Activated naive CD4-positive, alpha-beta T cell treated with anti-CD3 and anti-CD28 coated beads, Interleukin-2, amount 50 U/mL, for 24 hours (primary cell): ENCODE data around the gene PIK3C2G.
"Not testable (repeated sequence)": the region's sequence is repeated elsewhere in the genome, so short reads cannot be mapped to it uniquely, and the experiment has no call there.

Experiments
- H3K27ac Mint-ChIP-seq: one replicate; pipeline ENCODE4 v1.8.0; 2021; ENCODE audit warnings: mild to moderate bottlenecking, mixed read lengths
- H3K27me3 Mint-ChIP-seq: one replicate; pipeline ENCODE4 v1.8.0; 2021; ENCODE audit warnings: mixed read lengths
- H3K36me3 Mint-ChIP-seq: one replicate; pipeline ENCODE4 v1.8.0; 2021; ENCODE audit warnings: mixed read lengths
- H3K4me1 Mint-ChIP-seq: one replicate; pipeline ENCODE4 v1.8.0; 2021; ENCODE audit warnings: mixed read lengths
- H3K4me3 Mint-ChIP-seq: one replicate; pipeline ENCODE4 v1.8.0; 2021; ENCODE audit warnings: mild to moderate bottlenecking, mixed read lengths
- H3K9me3 Mint-ChIP-seq: one replicate; pipeline ENCODE4 v1.8.0; 2021; ENCODE audit warnings: mixed read lengths

Gene PIK3C2G

GRCh38 chr12:18676996-18677588, 415.8 kb downstream of the PIK3C2G start:
- no peak overlapping the region for H3K4me3 Mint-ChIP-seq
- no peaks in the 10 kb centered on the region for H3K4me1 Mint-ChIP-seq
- H3K36me3 Mint-ChIP-seq: no peaks in the 10 kb centered on the region
- H3K27me3 Mint-ChIP-seq: no peaks in the 10 kb centered on the region
- peaks cover 23% of the 10 kb centered on the region for H3K9me3 Mint-ChIP-seq
- H3K27ac Mint-ChIP-seq: no peak overlapping the region

GRCh38 chr12:18681818-18682217, 420.5 kb downstream of the PIK3C2G start:
- Mint-ChIP-seq H3K27ac (no peak overlapping the region), H3K4me3 (no peak overlapping the region), H3K36me3 (no peaks in the 10 kb centered on the region), H3K4me1 (no peaks in the 10 kb centered on the region), H3K27me3 (no peaks in the 10 kb centered on the region), H3K9me3 (peaks cover 6% of the 10 kb centered on the region)

GRCh38 chr12:18683327-18684013, 422.2 kb downstream of the PIK3C2G start:
- Mint-ChIP-seq H3K4me3 (no peak overlapping the region), H3K4me1 (no peaks in the 10 kb centered on the region), H3K27me3 (no peaks in the 10 kb centered on the region), H3K36me3 (no peaks in the 10 kb centered on the region), H3K9me3 (peaks cover 6% of the 10 kb centered on the region), H3K27ac (no peak overlapping the region)

- no peak overlapping the region for H3K4me3 Mint-ChIP-seq
- H3K27me3 Mint-ChIP-seq: no peaks in the 10 kb centered on the region
- peaks cover 6% of the 10 kb centered on the region for H3K9me3 Mint-ChIP-seq
- no peaks in the 10 kb centered on the region for H3K4me1 Mint-ChIP-seq
- H3K36me3 Mint-ChIP-seq: no peaks in the 10 kb centered on the region
- H3K27ac Mint-ChIP-seq: no peak overlapping the region
These were observed 423.1 kb downstream of the PIK3C2G start for GRCh38 chr12:18684430-18684829.

GRCh38 chr12:18689771-18690170, 428.5 kb downstream of the PIK3C2G start:
- H3K27me3 Mint-ChIP-seq: no peaks in the 10 kb centered on the region
- no peaks in the 10 kb centered on the region for H3K4me1 Mint-ChIP-seq
- H3K27ac Mint-ChIP-seq: no peak overlapping the region
- H3K36me3 Mint-ChIP-seq: no peaks in the 10 kb centered on the region
- no peak overlapping the region for H3K4me3 Mint-ChIP-seq
- H3K9me3 Mint-ChIP-seq: peaks cover 6% of the 10 kb centered on the region

GRCh38 chr12:18690653-18691052, 429.3 kb downstream of the PIK3C2G start:
- Mint-ChIP-seq H3K9me3 (peaks cover 6% of the 10 kb centered on the region), H3K4me1 (no peaks in the 10 kb centered on the region), H3K36me3 (no peaks in the 10 kb centered on the region), H3K27me3 (no peaks in the 10 kb centered on the region), H3K27ac (no peak overlapping the region), H3K4me3 (no peak overlapping the region)

- H3K4me3 Mint-ChIP-seq, H3K4me1 Mint-ChIP-seq: not testable (repeated sequence)
These were observed 432.7 kb downstream of the PIK3C2G start for GRCh38 chr12:18693986-18694385.

GRCh38 chr12:18696971-18697602, 435.8 kb downstream of the PIK3C2G start:
- no peaks in the 10 kb centered on the region for H3K9me3 Mint-ChIP-seq
- no peak overlapping the region for H3K4me3 Mint-ChIP-seq
- no peaks in the 10 kb centered on the region for H3K36me3 Mint-ChIP-seq
- no peaks in the 10 kb centered on the region for H3K27me3 Mint-ChIP-seq
- no peak overlapping the region for H3K27ac Mint-ChIP-seq
- no peaks in the 10 kb centered on the region for H3K4me1 Mint-ChIP-seq

More at GRCh38 chr12:18693986-18694385, 432.7 kb downstream of the PIK3C2G start:
- H3K9me3 Mint-ChIP-seq, H3K27ac Mint-ChIP-seq, H3K27me3 Mint-ChIP-seq, H3K36me3 Mint-ChIP-seq: not testable (repeated sequence)
